GM12872 (cell line): ENCODE measurements around the gene SEZ6L.

Source experiments
- CTCF ChIP-seq: IDR thresholded peaks from 3 replicates; pipeline ENCODE4 v1.5.1; 2011; ENCODE audit warnings: low read depth, mild to moderate bottlenecking, low read length, moderate library complexity; ENCODE audit not compliant: insufficient read depth

The SEZ6L gene

GRCh38 chr22:26239581-26239980, 70.3 kb downstream of the SEZ6L start:
- no peak for TF ChIP-seq CTCF

- no peak for TF ChIP-seq CTCF
These were observed 72.1 kb downstream of the SEZ6L start for GRCh38 chr22:26241361-26241760.

- no peak for TF ChIP-seq CTCF
These were observed 75.7 kb downstream of the SEZ6L start for GRCh38 chr22:26245001-26245400.

DNA sequence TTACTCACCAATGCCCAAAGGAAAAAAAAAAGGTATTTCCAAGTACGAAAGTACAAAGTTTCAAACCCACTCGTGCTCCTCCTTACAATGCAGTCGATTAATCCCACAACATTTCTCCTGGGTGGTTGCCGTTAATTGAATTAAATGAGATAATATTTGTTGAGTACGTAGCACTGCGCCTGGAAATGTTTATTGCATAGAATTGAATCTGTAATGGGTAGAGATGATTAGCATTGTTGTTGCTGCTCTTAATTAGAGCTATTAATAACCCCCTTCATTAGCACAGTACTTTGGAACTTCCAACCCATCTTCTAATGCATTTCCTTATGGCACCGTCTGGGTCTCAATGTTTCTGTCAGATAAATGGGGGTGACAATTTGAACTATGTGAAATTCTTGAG, 77.3 kb downstream of the SEZ6L start:
- no peak for TF ChIP-seq CTCF

- TF ChIP-seq CTCF: no peak
These were observed 82.6 kb downstream of the SEZ6L start for GRCh38 chr22:26251869-26252268.

DNA sequence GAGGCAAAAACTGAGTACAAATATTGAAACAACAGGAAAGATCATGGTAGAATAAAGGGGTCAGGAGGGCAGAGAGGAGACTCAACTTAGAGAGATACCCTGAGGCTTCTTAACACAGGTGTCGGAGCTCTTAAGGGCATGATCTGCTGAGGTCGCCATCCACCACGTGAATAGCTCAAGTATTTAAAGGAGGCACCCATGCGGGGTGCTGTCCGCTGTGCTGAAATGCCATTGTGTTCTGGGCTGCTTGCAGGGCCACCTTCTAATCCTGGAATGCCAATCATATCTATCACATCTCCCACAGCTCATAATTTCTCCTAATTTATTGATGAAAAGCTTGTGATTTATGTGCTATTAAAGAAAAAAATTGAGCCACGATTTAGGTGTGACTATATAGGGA, 90.2 kb downstream of the SEZ6L start:
- no peak for TF ChIP-seq CTCF

DNA sequence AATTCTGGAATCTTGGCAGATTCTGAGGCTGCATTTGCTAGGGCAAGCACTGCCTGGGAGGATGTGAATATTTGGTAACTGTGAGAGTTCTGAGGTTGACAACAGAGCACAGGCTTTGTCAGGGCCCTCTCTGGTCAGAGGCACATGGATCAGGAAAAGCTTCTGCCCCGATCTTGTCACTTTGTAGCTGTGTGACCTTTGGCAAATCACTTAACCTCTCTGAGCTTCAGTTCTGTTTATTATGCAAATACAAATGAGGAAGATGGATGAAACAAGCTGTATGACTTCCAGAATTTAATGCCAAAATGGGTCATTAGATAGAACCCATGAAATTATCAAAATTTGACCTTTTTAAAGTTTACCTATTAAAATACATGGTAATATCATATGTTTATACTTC, 94.9 kb downstream of the SEZ6L start:
- no peak for TF ChIP-seq CTCF

DNA sequence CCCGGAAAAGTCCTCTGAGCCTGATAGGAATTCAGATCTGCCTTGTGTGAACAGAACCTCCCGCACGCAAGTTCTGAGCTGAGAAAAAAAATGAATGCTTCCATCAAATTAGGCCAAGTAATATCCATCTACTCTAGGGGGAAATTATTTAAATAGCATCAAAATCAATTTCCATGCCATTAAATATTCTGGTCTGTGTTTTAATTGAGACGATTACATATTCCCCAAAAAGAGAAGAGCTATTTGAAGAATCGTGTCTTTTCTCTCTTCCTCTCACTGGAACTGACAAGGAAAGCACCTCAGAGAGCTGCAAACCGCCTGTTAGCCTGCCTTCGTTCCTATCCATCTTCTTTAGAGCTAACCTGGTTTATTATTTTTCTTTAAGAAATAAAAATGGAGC, 96.0 kb downstream of the SEZ6L start:
- TF ChIP-seq CTCF: no peak
